ENCODE results near the gene LAMA1.
A peak's percentile ranks its signal among the peaks of the same experiment; 100 is the strongest.

Gene LAMA1

GRCh38 chr18:7104649-7105048, 12.9 kb downstream of the LAMA1 start:
- Histone ChIP-seq H3K36me3 (ENCODE audit: insufficient read depth, low read depth, low read length) (no peaks in the 10 kb centered on the region), H3K4me1 (ENCODE audit: insufficient read depth, low read length) (0 out of 2 replicates have a peak, but pooled peaks cover 3% of the 10 kb centered on the region), H3K9me3 (ENCODE audit: insufficient read depth, low read depth, low read length) (no peaks in the 10 kb centered on the region), H3K27me3 (ENCODE audit: insufficient read depth, low read length) (no peaks in the 10 kb centered on the region), H3K4me3 (ENCODE audit: low read length) (no peak overlapping the region), H3K9ac (ENCODE audit: low read depth, low read length) (no peak overlapping the region), H3K27ac (ENCODE audit: low read length) (no peak overlapping the region)

GRCh38 chr18:7102131-7102530, 15.5 kb downstream of the LAMA1 start:
- Histone ChIP-seq H3K36me3 (ENCODE audit: insufficient read depth, low read depth, low read length) (no peaks in the 10 kb centered on the region), H3K9me3 (ENCODE audit: insufficient read depth, low read depth, low read length) (no peaks in the 10 kb centered on the region), H3K4me1 (ENCODE audit: insufficient read depth, low read length) (no peaks in the 10 kb centered on the region), H3K27me3 (ENCODE audit: insufficient read depth, low read length) (no peaks in the 10 kb centered on the region), H3K27ac (ENCODE audit: low read length) (no peak overlapping the region), H3K4me3 (ENCODE audit: low read length) (no peak overlapping the region), H3K9ac (ENCODE audit: low read depth, low read length) (no peak overlapping the region)

- no peaks in the 10 kb centered on the region for H3K27me3 ChIP-seq (ENCODE audit: insufficient read depth, low read length)
- H3K36me3 ChIP-seq (ENCODE audit: insufficient read depth, low read depth, low read length) = no peaks in the 10 kb centered on the region
- no peaks in the 10 kb centered on the region for H3K4me1 ChIP-seq (ENCODE audit: insufficient read depth, low read length)
- H3K27ac ChIP-seq (ENCODE audit: low read length) = no peak overlapping the region
- H3K9me3 ChIP-seq (ENCODE audit: insufficient read depth, low read depth, low read length) = no peaks in the 10 kb centered on the region
- H3K9ac ChIP-seq (ENCODE audit: low read depth, low read length) = no peak overlapping the region
- no peak overlapping the region for H3K4me3 ChIP-seq (ENCODE audit: low read length)
These were observed 20.8 kb downstream of the LAMA1 start for GRCh38 chr18:7096838-7097237.

- no peak overlapping the region for H3K4me3 ChIP-seq (ENCODE audit: low read length)
- no peak overlapping the region for H3K9ac ChIP-seq (ENCODE audit: low read depth, low read length)
- H3K36me3 ChIP-seq (ENCODE audit: insufficient read depth, low read depth, low read length) = no peaks in the 10 kb centered on the region
- H3K27ac ChIP-seq (ENCODE audit: low read length) = no peak overlapping the region
- peaks cover 8% of the 10 kb centered on the region; the same call in 1 of the 2 replicates for H3K4me1 ChIP-seq (ENCODE audit: insufficient read depth, low read length)
- H3K27me3 ChIP-seq (ENCODE audit: insufficient read depth, low read length) = no peaks in the 10 kb centered on the region
- no peaks in the 10 kb centered on the region for H3K9me3 ChIP-seq (ENCODE audit: insufficient read depth, low read depth, low read length)
These were observed 23.2 kb downstream of the LAMA1 start for GRCh38 chr18:7094427-7094826.

- no peaks in the 10 kb centered on the region for H3K27me3 ChIP-seq (ENCODE audit: insufficient read depth, low read length)
These were observed 26.8 kb downstream of the LAMA1 start for GRCh38 chr18:7090771-7091170.

GRCh38 chr18:7089369-7089768, 28.2 kb downstream of the LAMA1 start:
- H3K36me3 ChIP-seq (ENCODE audit: insufficient read depth, low read depth, low read length) = no peaks in the 10 kb centered on the region
- no peak overlapping the region for H3K27ac ChIP-seq (ENCODE audit: low read length)
- no peaks in the 10 kb centered on the region for H3K27me3 ChIP-seq (ENCODE audit: insufficient read depth, low read length)
- no peak overlapping the region for H3K4me3 ChIP-seq (ENCODE audit: low read length)
- peaks cover 8% of the 10 kb centered on the region; the same call in 1 of the 2 replicates for H3K4me1 ChIP-seq (ENCODE audit: insufficient read depth, low read length)
- no peak overlapping the region for H3K9ac ChIP-seq (ENCODE audit: low read depth, low read length)
- no peaks in the 10 kb centered on the region for H3K9me3 ChIP-seq (ENCODE audit: insufficient read depth, low read depth, low read length)

More at GRCh38 chr18:7090771-7091170, 26.8 kb downstream of the LAMA1 start:
- Histone ChIP-seq H3K27ac (ENCODE audit: low read length) (no peak overlapping the region), H3K36me3 (ENCODE audit: insufficient read depth, low read depth, low read length) (no peaks in the 10 kb centered on the region), H3K4me3 (ENCODE audit: low read length) (no peak overlapping the region), H3K9ac (ENCODE audit: low read depth, low read length) (peak overlapping the region; percentile 28; the same call in 1 of the 2 replicates), H3K9me3 (ENCODE audit: insufficient read depth, low read depth, low read length) (no peaks in the 10 kb centered on the region), H3K4me1 (ENCODE audit: insufficient read depth, low read length) (peaks cover 8% of the 10 kb centered on the region; the same call in 1 of the 2 replicates)

- Histone ChIP-seq H3K9me3 (ENCODE audit: insufficient read depth, low read depth, low read length) (no peaks in the 10 kb centered on the region), H3K4me1 (ENCODE audit: insufficient read depth, low read length) (no peaks in the 10 kb centered on the region; the same call in 1 of the 2 replicates), H3K27ac (ENCODE audit: low read length) (no peak overlapping the region), H3K9ac (ENCODE audit: low read depth, low read length) (no peak overlapping the region), H3K36me3 (ENCODE audit: insufficient read depth, low read depth, low read length) (peaks cover 7% of the 10 kb centered on the region; the same call in 1 of the 2 replicates), H3K4me3 (ENCODE audit: low read length) (no peak overlapping the region), H3K27me3 (ENCODE audit: insufficient read depth, low read length) (no peaks in the 10 kb centered on the region)
These were observed 33.2 kb downstream of the LAMA1 start for GRCh38 chr18:7084080-7085065.

GRCh38 chr18:7082671-7083070, 34.9 kb downstream of the LAMA1 start:
- Histone ChIP-seq H3K4me3 (ENCODE audit: low read length) (no peak overlapping the region), H3K36me3 (ENCODE audit: insufficient read depth, low read depth, low read length) (peaks cover 16% of the 10 kb centered on the region)

GRCh38 chr18:7079231-7079630, 38.4 kb downstream of the LAMA1 start:
- Histone ChIP-seq H3K36me3 (ENCODE audit: insufficient read depth, low read depth, low read length) (peaks cover 36% of the 10 kb centered on the region), H3K9ac (ENCODE audit: low read depth, low read length) (no peak overlapping the region), H3K9me3 (ENCODE audit: insufficient read depth, low read depth, low read length) (no peaks in the 10 kb centered on the region), H3K27ac (ENCODE audit: low read length) (no peak overlapping the region), H3K4me1 (ENCODE audit: insufficient read depth, low read length) (no peaks in the 10 kb centered on the region; the same call in 1 of the 2 replicates), H3K27me3 (ENCODE audit: insufficient read depth, low read length) (no peaks in the 10 kb centered on the region), H3K4me3 (ENCODE audit: low read length) (no peak overlapping the region)

More at GRCh38 chr18:7082671-7083070, 34.9 kb downstream of the LAMA1 start:
- no peak overlapping the region for H3K27ac ChIP-seq (ENCODE audit: low read length)
- H3K27me3 ChIP-seq (ENCODE audit: insufficient read depth, low read length) = no peaks in the 10 kb centered on the region
- H3K9ac ChIP-seq (ENCODE audit: low read depth, low read length) = no peak overlapping the region
- no peaks in the 10 kb centered on the region for H3K9me3 ChIP-seq (ENCODE audit: insufficient read depth, low read depth, low read length)
- no peaks in the 10 kb centered on the region; the same call in 1 of the 2 replicates for H3K4me1 ChIP-seq (ENCODE audit: insufficient read depth, low read length)

- Histone ChIP-seq H3K9ac (ENCODE audit: low read depth, low read length) (no peak overlapping the region), H3K27ac (ENCODE audit: low read length) (no peak overlapping the region), H3K9me3 (ENCODE audit: insufficient read depth, low read depth, low read length) (no peaks in the 10 kb centered on the region), H3K36me3 (ENCODE audit: insufficient read depth, low read depth, low read length) (peaks cover 24% of the 10 kb centered on the region; the same call in 1 of the 2 replicates), H3K4me1 (ENCODE audit: insufficient read depth, low read length) (peaks cover 6% of the 10 kb centered on the region; the same call in 1 of the 2 replicates), H3K27me3 (ENCODE audit: insufficient read depth, low read length) (no peaks in the 10 kb centered on the region), H3K4me3 (ENCODE audit: low read length) (no peak overlapping the region)
These were observed 45.0 kb downstream of the LAMA1 start for GRCh38 chr18:7072593-7072992.

- H3K9me3 ChIP-seq (ENCODE audit: insufficient read depth, low read depth, low read length) = no peaks in the 10 kb centered on the region
- H3K4me3 ChIP-seq (ENCODE audit: low read length) = no peak overlapping the region
- H3K36me3 ChIP-seq (ENCODE audit: insufficient read depth, low read depth, low read length) = peaks cover 19% of the 10 kb centered on the region; the same call in 1 of the 2 replicates
- H3K27ac ChIP-seq (ENCODE audit: low read length) = no peak overlapping the region
- no peak overlapping the region for H3K9ac ChIP-seq (ENCODE audit: low read depth, low read length)
- peaks cover 6% of the 10 kb centered on the region; the same call in 1 of the 2 replicates for H3K4me1 ChIP-seq (ENCODE audit: insufficient read depth, low read length)
- no peaks in the 10 kb centered on the region for H3K27me3 ChIP-seq (ENCODE audit: insufficient read depth, low read length)
These were observed 46.0 kb downstream of the LAMA1 start for GRCh38 chr18:7071600-7071999.

GRCh38 chr18:7070466-7070865, 47.1 kb downstream of the LAMA1 start:
- Histone ChIP-seq H3K4me1 (ENCODE audit: insufficient read depth, low read length) (peaks cover 6% of the 10 kb centered on the region; the same call in 1 of the 2 replicates), H3K27me3 (ENCODE audit: insufficient read depth, low read length) (no peaks in the 10 kb centered on the region), H3K27ac (ENCODE audit: low read length) (no peak overlapping the region), H3K36me3 (ENCODE audit: insufficient read depth, low read depth, low read length) (peaks cover 8% of the 10 kb centered on the region; the same call in 1 of the 2 replicates), H3K9me3 (ENCODE audit: insufficient read depth, low read depth, low read length) (no peaks in the 10 kb centered on the region), H3K4me3 (ENCODE audit: low read length) (no peak overlapping the region), H3K9ac (ENCODE audit: low read depth, low read length) (no peak overlapping the region)

Data from iPS-20b (cell line).